Mesodermal cell (in vitro differentiated cells): ENCODE data around the gene RAB22A.

Source experiments
- H3K27ac ChIP-seq: 2 replicates; pipeline ENCODE4 v1.7.0; 2013; ENCODE audit warnings: mild to moderate bottlenecking, low read depth, low read length, moderate library complexity; ENCODE audit not compliant: severe bottlenecking
- H3K36me3 ChIP-seq: 2 replicates; pipeline ENCODE4 v1.7.1; 2013; ENCODE audit warnings: mild to moderate bottlenecking, low read length, moderate library complexity; ENCODE audit not compliant: control insufficient read depth, insufficient read depth
- H3K4me1 ChIP-seq: one replicate; pipeline ENCODE4 v1.7.1; 2013; ENCODE audit warnings: mild to moderate bottlenecking, low read length; ENCODE audit not compliant: insufficient read depth, control insufficient read depth, poor library complexity, severe bottlenecking
- H3K4me3 ChIP-seq: 2 replicates; pipeline ENCODE4 v1.7.0; 2013; ENCODE audit warnings: low read length, control low read depth, mild to moderate bottlenecking; ENCODE audit not compliant: insufficient read depth, poor library complexity, severe bottlenecking; ENCODE audit errors: extremely low read depth
- H3K9me3 ChIP-seq: 2 replicates; pipeline ENCODE4 v1.7.1; 2013; ENCODE audit warnings: mild to moderate bottlenecking, low read length, moderate library complexity; ENCODE audit not compliant: control insufficient read depth
- WGBS, 2 experiments: methylation state at CpG; one replicate each; pipeline ENCODE4 v1.1.5; 2013; ENCODE audit warnings: missing lambda C conversion rate in 2 of 2; ENCODE audit not compliant: insufficient coverage in 2 of 2; 5-methylcytosine and 5-hydroxymethylcytosine counted together

Gene RAB22A

GRCh38 chr20:58374027-58374850, 64.7 kb downstream of the RAB22A start:
- Histone ChIP-seq H3K9me3 (no peaks in the 10 kb centered on the region), H3K4me3 (no peak overlapping the region), H3K27ac (peak overlapping the region; percentile 57), H3K36me3 (no peaks in the 10 kb centered on the region), H3K4me1 (peaks cover 13% of the 10 kb centered on the region)
- 75 to 77% methylated on average over 13 to 18 of the region's 19 CpGs for WGBS, 2 experiments

- H3K4me3 ChIP-seq = no peak overlapping the region
- H3K4me1 ChIP-seq = peaks cover 13% of the 10 kb centered on the region
- 37 to 46% methylated on average over 5 to 7 of the region's 8 CpGs for WGBS, 2 experiments
- H3K36me3 ChIP-seq = no peaks in the 10 kb centered on the region
- H3K27ac ChIP-seq = no peak overlapping the region
- H3K9me3 ChIP-seq = no peaks in the 10 kb centered on the region
These were observed 65.6 kb downstream of the RAB22A start for GRCh38 chr20:58374906-58375758.

- H3K4me3 ChIP-seq = no peak overlapping the region
- H3K36me3 ChIP-seq = no peaks in the 10 kb centered on the region
- no peaks in the 10 kb centered on the region for H3K9me3 ChIP-seq
- WGBS, 2 experiments = 53 to 69% methylated on average over 2 to 4 of the region's 10 CpGs
- H3K27ac ChIP-seq = no peak overlapping the region
- H3K4me1 ChIP-seq = peaks cover 13% of the 10 kb centered on the region
These were observed 66.3 kb downstream of the RAB22A start for GRCh38 chr20:58375759-58376352.

GRCh38 chr20:58377017-58377416, 67.5 kb downstream of the RAB22A start:
- Histone ChIP-seq H3K27ac (no peak overlapping the region), H3K4me1 (peaks cover 13% of the 10 kb centered on the region), H3K4me3 (no peak overlapping the region), H3K36me3 (no peaks in the 10 kb centered on the region), H3K9me3 (no peaks in the 10 kb centered on the region)
- 100% methylated on average over 1 of the region's 1 CpG; no CpG with 5 or more reads in 1 of the 2 experiments for WGBS, 2 experiments

GRCh38 chr20:58377766-58378401, 68.4 kb downstream of the RAB22A start:
- WGBS, 2 experiments = 89 to 92% methylated on average over 2 to 4 of the region's 7 CpGs
- no peaks in the 10 kb centered on the region for H3K36me3 ChIP-seq

GRCh38 chr20:58378704-58379103, 69.2 kb downstream of the RAB22A start:
- Histone ChIP-seq H3K27ac (no peak overlapping the region), H3K9me3 (no peaks in the 10 kb centered on the region), H3K4me1 (peaks cover 13% of the 10 kb centered on the region), H3K4me3 (no peak overlapping the region), H3K36me3 (no peaks in the 10 kb centered on the region)
- WGBS, 2 experiments = no CpG with 5 or more reads among the region's 3 CpGs

More at GRCh38 chr20:58377766-58378401, 68.4 kb downstream of the RAB22A start:
- H3K27ac ChIP-seq = no peak overlapping the region
- H3K4me1 ChIP-seq = peaks cover 13% of the 10 kb centered on the region
- H3K4me3 ChIP-seq = no peak overlapping the region
- no peaks in the 10 kb centered on the region for H3K9me3 ChIP-seq

GRCh38 chr20:58381627-58382026, 72.1 kb downstream of the RAB22A start:
- H3K4me3 ChIP-seq = no peak overlapping the region
- 90 to 100% methylated on average over 1 to 4 of the region's 7 CpGs for WGBS, 2 experiments
- no peaks in the 10 kb centered on the region for H3K36me3 ChIP-seq
- H3K4me1 ChIP-seq = no peaks in the 10 kb centered on the region
- H3K9me3 ChIP-seq = no peaks in the 10 kb centered on the region
- no peak overlapping the region for H3K27ac ChIP-seq

GRCh38 chr20:58382096-58382495, 72.6 kb downstream of the RAB22A start:
- Histone ChIP-seq H3K36me3 (no peaks in the 10 kb centered on the region), H3K4me1 (no peaks in the 10 kb centered on the region), H3K4me3 (no peak overlapping the region), H3K27ac (no peak overlapping the region), H3K9me3 (no peaks in the 10 kb centered on the region)
- WGBS, 2 experiments = 94% methylated on average over 3 of the region's 4 CpGs; no CpG with 5 or more reads in 1 of the 2 experiments

GRCh38 chr20:58384821-58385220, 75.3 kb downstream of the RAB22A start:
- Histone ChIP-seq H3K36me3 (no peaks in the 10 kb centered on the region), H3K27ac (no peak overlapping the region), H3K9me3 (no peaks in the 10 kb centered on the region), H3K4me3 (no peak overlapping the region), H3K4me1 (peaks cover 1% of the 10 kb centered on the region)
- 100% methylated on average over 2 to 3 of the region's 5 CpGs for WGBS, 2 experiments

GRCh38 chr20:58388028-58388601, 78.6 kb downstream of the RAB22A start:
- Histone ChIP-seq H3K36me3 (peaks cover 30% of the 10 kb centered on the region), H3K4me1 (peaks cover 11% of the 10 kb centered on the region), H3K4me3 (peak overlapping the region; percentile 72), H3K9me3 (no peaks in the 10 kb centered on the region), H3K27ac (no peak overlapping the region)
- WGBS, 2 experiments = 100% methylated on average over 1 of the region's 4 CpGs; no CpG with 5 or more reads in 1 of the 2 experiments
